GM18499 (cell line): ENCODE measurements around the gene SERINC4.

Source experiments
- ATAC-seq: cut with Tn5 transposase; IDR thresholded peaks from one replicate; pipeline ENCODE4 v1.9.1; 2021; ENCODE audit warnings: moderate number of reproducible peaks; ENCODE audit not compliant: insufficient read depth, unreplicated experiment

SERINC4 gene

DNA sequence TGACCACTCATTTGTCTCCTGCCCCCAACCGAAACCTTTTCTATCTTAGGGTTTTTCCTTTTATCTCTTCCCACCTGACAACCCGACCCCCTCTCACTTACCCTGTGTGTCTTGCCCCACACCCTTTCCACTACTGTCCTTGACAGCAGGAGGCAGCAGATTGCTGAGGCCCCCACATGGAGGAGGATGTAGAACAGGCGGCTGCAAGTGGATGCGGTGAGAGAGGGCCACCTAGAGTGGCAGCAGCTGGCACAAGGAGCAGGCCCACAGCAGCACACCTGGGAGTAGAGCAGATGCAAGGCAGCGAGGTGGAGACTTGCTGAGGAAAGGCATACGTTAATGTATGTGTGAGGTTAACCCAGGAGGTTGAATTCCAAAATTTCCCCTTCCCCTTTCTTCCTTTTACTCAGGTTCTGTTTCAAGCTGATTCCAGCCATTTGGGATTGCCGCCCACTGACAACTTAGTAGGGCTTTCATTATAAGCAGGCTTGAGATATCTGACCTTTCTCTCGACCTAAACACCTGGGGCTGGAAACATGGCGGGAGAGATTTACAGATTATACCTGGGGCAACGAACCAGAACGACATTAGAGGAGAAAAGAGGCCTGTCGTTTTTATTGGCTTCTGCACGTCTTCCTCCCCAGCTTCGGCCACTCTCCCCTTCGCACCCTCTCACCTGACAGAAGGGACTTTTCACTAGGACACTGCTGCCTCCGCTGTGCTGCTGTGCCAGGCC, 643 bp downstream of the SERINC4 start:
- no peak for ATAC-seq

DNA sequence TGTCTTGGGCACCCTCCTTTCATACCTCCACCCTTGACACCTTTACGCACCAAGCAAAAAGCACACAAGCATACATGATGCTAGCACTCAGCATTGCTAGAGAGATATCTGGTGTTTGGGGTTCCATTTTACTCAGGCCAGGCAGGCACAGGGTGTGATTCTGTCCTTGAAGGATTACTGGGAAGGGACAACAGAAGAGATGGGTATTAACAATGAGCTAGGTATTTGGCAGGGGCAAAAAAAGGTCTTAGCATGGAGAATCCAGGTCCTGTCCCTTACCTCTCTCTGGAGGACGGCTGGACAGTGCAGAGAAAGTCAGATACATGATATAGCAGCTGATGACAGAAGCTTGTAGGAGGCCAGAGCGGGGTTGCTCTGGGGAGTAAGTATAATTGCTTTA, 3.5 kb downstream of the SERINC4 start:
- ATAC-seq, result no peak

DNA sequence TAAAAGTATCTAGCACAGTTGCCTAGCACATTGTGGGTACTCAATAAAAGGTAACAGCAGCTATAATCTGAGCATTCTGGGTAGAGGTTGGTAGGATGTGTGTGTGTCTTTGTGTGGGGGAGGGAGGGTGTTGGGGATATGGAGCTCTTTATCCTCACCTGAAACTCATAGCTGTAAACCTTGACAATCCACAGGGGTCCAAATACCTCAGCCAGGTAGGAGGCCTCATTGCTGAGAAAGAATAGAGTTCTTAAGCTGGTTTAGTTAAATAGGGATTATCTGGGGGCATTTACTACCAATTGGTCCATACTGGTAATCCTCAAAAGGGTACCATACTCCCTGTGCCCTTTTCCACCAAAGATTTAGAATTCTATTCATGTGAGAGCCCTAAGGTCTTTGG, 4.0 kb downstream of the SERINC4 start:
- ATAC-seq, result no peak

DNA sequence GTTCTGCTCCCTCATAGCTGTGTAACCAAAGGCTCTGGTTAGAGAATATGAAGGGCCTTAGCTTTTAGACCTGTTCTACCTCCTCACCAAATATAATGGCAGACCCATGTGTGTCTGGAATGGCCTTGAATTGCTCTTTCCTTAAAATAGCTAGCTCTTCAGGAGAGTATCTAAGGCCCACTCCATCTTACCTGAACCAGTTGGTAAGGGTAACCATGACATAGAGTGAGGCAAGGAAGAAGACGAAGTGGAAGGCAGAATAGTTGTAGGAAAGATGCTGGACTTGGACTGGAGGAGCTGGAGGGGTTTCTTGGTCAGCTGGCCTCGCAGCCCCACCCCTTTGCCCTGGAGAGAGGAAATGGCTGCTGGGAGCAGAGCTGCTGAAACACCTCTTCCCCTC, 4.8 kb downstream of the SERINC4 start:
- ATAC-seq, result no peak

DNA sequence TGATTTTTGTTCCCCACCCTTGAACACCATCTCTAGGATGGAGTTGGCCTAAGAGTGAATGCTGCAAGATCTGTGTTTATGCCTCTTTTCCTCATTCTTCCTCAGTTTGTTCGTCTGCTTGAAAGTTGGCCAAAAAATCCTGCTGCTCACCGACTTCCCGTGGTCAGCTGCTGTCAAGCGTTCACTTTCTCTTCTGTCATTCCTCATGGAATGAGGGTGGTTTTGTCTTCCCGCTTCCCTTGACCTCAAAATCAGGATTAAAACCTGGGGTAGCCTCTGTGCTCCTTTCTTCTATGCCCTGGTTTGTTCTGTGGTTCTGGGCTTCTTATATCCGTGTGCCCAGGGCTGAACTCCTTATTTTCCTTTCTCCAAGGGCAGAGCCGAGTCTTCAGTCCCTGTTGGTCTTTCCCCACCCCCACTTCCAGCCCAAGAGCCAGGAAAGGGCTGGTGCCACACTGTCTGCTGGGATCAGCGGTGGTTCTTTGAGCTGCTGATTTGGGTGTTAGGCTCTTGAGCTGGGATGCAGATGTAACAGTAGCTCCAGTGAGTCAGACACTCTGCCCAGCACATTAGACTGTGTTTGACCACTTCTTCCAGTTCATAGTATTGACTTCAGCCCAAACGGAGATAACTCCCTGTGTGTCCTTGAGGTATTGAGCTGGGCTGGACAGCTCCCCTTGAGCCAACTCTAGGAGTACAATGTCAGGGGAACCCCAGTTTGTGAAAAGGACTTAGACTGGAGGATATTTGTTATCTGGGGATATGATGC, 5.6 kb downstream of the SERINC4 start:
- no peak for ATAC-seq

DNA sequence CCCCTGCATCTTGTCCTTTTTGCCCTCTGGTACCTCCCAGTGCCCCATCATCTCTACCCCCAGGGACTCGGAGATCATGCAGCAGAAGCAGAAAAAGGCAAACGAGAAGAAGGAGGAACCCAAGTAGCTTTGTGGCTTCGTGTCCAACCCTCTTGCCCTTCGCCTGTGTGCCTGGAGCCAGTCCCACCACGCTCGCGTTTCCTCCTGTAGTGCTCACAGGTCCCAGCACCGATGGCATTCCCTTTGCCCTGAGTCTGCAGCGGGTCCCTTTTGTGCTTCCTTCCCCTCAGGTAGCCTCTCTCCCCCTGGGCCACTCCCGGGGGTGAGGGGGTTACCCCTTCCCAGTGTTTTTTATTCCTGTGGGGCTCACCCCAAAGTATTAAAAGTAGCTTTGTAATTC, 6.4 kb downstream of the SERINC4 start:
- no peak for ATAC-seq

DNA sequence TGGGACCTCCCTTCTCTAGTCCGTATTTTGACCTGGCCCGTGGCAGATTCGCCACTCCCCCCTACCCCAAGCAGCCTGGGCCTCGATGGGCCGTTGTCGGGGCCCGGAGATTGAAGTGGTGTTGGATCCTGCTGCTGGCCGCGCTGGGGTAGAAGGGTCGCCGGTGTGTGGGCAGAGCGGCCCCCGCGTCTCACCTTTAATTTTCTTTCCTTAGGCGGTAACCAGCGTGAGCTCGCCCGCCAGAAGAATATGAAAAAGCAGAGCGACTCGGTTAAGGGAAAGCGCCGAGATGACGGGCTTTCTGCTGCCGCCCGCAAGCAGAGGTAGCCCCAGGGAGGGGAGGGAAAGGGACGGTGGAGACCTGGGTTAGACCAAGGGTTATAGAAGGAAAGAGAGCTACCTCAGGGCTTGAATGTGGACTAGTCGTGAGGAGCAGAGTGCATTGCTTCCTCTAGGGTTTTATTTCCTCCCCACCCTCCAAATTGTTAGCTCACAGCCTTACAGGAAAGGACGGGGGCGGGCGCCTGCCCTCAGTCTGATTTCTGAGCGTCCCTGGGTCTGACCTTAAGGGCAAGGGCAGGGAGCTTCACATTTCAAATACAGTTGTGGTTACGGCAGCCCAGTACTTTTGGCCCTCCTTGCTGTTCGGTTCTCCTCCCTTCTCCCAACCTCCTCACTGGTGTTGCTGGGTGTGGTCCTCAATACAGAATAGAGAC, 7.1 kb downstream of the SERINC4 start:
- no peak for ATAC-seq

DNA sequence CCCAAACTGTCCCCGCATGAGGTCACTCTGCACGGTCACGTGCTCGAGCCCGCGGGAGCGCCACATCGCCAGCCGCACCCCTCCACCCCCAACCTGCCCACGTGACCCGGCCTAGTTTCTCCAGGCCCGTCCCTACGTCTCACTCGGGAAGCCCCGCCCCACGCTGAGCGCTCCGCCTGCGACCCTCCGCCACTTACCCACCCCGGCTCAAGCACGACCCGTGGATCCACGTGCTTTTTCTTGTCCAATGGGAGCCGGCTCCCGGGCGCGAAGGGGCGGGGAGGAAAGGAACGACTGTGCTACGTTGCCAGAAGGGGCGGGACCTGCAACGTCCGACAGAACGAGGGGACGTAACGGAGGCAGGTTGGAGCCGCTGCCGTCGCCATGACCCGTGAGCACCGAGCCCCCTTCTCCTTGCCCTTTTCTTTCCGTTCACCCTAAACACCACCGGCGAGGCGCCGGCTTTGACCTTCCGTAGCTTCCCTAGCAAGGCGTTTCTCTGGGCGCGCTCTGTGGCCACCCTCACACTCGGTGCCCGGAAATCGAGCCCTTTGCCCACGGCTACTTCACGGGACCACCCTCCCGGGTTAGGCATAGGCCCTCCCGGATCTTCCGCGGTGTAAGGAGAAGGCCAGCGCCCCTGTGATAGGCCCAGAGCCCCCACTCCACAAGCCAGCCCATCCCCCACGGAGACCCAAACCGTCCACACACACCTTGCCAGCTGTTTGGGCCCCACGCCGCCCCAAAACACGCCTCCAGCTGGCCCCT, 7.8 kb downstream of the SERINC4 start, which contains the start of gene SERF2:
Gene SERF2 (plus strand): TSS at position 328 of the 768 bp plus-strand sequence. CDS start 57 bp downstream, at position 385.
- ATAC-seq, result peak; percentile 44

DNA sequence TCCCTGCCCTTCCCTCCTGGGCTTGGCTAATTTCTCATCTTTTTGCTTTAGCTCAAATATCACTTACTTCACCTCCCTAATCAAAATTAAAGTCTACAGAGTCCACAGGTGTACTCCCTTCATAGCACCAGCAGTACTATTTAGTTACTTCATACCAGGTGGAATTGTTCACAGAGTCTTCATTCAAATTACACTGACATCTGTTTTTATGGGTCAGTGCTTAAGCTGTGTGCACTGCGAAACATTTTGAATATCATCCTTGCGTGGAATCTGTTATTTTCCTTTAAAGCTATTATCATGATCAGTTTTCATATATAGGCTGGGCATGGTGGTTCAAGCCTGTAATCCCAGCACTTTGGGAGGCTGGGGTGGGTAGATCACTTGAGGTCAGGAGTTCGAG, 10.6 kb downstream of the SERINC4 start:
- no peak for ATAC-seq

DNA sequence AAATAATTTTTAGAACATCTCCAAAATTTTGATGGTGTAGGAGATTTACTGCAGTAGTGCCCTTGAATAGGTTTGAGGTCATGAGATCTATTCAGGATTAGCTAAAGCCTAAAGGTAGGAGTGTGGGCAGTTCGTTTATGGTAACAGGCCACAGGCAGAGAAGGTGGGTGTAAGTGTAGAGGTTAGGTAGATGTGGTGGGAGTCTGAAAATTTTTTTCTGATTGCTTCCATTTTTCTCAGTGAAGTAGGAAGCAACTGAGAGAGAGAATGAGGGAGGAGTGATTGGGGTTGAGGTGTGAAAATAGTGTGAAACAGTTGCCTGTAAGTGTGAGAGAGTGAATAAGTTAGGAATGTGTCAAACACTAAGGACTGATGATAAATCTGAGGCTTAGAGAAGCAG, 21.0 kb downstream of the SERINC4 start:
- ATAC-seq, result no peak

DNA sequence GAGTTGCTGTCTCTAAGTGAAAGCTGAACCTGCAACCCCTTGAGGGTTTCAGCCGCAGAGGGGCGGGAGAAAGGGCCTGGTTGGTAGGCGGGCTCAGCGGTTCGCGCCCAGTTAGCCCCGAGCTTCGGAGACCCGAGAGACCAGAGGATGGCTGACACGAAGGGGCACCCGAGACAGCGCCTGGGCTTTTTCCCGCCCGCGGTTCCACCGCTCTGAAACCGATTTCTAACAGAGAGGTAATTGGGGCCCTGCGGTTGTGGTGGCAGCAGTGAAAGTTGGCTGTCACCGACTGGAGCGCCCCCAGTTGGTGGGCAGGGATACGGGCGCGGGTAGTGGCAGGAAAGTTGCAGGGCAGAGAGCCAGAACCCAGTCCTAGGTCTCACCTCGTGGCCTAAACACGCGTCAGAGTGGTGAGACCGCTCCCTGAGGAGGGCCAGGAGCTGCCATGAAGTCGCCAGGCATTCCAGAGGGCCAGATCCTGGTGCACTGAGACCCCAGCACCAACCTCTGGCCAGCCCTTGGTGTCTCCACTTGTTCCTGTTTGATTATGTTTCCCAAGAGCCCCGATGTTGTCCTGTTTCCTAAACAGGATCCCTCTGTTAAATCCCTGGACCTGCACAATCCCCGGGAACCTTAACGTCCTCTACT, 22.6 kb downstream of the SERINC4 start:
- ATAC-seq, result peak; percentile 24

DNA sequence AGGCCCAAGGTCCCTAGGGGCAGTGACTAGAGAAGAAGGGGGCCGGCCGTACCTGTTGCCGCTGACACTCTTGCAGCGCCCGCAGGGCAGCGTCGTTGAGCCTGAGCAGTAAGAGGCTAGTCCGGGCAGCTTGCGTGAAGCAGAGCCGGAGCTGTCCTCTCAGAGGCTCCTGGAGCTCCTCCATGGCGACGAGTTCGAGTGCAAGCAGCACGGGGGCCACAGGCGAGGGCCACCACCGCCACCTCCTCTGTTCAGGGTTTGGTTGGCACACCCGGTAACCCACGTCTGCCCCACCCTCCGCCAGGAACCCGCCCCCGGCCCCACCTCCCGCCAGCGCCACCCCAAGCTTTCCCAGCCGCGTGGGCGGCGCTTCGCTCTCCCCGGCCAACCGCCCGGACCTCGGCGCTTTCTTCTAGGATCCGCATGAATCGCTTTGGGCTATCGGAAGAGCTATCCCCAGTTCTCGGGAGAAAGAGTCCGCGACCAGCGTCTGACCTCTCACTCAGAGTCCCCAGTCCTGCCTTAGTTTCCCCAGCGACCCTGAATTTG, 23.2 kb downstream of the SERINC4 start, which contains the start of gene ELL3:
Gene ELL3 (minus strand): TSS at position 249 of the 549 bp plus-strand sequence. CDS start 65 bp downstream, at position 184.
- peak; percentile 10 for ATAC-seq

DNA sequence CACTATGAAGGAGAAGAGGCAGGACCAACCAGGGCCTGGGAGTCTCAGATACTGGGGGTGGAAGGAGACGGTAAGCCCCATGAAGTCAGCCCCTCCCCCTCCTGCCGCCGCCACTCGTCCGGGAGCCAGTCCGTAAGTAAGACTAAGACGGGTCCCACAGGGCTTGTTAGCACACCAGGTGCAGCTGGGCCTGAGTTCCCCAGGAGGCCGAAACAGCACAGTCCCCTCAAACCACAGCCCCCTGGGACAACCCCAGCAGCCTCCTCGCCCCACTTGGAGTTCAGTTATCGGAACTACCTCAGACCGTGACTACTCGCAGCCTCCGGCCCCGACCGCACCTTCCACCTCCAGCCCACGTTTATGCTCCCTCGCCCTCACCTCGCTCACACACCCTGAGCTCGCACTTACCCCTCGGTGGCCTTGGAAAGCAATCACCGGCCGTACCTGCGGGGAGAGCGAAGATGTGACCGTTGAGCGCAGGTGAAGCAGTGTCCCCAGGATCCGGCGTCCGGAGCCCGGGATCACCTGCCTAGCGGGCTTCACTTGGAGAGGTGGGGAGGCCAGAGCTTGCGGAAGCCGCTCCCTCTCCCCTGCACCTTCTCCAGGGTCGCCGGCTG, 23.8 kb downstream of the SERINC4 start:
- ATAC-seq, result peak; percentile 47

DNA sequence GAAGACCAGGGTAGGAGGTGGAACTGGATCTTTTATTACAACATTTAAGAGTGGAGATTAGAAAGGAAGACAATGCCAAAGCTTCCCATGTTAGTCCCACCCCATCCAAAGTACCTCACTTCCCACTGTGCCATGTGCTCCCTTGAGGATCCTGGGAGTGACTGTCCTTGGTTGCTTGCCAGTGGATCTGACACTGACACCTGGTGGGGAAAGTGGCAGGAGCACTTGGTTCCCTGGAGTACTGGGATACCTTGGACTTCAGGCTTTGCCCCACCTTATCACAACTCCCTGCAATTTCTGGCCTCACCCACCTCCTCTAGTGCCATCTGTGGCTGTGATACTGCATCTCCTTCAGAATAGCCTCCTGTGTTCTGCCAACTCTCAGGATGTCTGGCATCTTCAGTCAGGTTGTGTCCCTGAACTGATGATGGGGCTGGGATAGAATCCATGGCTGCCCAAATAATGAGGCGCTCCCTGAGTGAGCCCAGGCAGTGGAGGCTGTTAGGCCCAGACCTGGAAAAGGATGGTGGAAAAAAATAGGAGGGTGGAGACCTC, 24.5 kb downstream of the SERINC4 start:
- no peak for ATAC-seq

DNA sequence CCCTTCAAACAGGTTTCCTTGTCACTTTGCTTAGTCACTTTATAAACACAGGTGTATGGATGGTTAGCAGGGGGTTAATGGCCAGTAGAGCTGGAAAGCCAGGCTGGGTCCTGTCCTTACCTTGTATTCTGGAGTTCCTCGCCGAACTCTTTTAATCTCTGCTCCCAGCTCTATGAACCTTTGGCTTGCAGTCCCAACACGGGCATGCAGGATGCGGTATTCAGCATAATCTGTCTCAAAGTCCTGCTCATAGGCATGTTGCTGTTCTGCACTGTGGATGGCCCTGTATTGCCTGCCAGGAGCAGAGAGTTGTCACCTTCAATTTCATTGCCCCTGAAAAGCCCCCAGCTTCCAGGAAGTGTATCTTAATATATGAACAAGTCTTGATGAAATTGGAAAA, 26.0 kb downstream of the SERINC4 start:
- no peak for ATAC-seq

DNA sequence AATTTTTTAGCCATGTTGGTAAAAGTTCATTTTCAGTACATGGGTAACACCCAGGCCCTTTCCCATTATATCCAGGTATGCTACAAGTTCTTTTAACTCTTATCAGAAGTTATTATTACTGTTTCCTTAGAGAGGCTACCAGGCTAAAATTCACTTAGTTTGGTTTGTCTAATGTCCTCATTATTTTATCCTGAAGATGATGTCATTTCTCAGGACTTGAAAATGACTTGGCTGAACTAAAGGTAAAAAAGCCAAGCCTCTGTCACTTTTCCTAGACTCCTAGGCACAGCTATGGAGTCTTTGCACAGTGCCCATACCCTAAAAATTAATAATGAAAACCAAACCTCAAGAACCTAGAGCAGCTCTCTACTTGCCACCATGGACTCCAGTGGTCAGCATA, 27.4 kb downstream of the SERINC4 start:
- no peak for ATAC-seq

DNA sequence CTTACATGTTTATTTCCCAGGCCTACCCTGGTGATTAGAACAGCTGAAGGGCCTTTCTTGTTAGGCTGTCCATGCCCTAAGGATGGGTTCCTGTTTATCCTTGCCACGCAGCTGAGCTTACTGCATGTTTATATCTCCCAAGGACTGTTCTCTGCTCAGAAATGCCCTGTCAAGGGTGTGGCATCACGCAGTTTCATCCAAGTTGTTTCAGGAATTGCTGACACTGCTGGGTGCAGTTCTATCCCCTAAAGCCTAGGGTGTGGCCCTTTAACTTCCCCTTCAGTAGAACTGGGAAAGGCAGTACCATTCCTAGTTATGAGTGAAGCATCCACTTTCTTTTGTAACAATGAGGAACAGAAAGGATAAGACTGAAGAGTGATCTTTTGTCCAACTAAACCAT, 28.2 kb downstream of the SERINC4 start:
- ATAC-seq, result no peak

DNA sequence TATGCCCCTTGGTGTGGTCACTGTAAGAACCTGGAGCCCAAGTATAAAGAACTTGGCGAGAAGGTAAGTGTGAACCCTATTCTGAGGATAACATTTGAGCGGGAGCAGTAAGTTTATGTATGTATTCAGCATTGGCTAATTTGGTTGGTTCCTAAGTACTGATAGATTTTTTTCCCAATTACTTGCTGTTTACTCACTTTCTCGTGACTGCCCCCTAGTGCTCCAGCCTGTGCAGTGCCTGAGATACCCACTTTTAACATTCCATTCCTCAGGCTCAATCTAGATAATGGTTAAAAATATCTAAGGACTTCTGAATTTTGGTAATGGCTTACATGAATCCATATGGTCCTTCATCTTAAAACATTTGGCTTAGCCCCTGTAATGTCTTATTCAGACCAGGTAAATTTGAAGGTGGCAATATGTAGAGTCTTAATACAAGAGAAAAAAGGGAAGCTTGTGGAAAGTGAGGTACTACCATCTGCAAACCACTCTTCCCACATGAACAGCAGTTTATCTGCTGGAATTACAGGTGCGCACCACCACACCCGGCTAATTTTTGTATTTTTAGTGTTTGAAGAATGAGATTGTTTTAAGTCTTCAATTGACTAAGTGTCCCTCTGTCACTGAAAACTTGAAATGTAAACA, 30.3 kb downstream of the SERINC4 start:
- ATAC-seq, result no peak
